Ammon's horn (tissue), 1 donor: Measurements from ENCODE around the gene ATP5ME.
"Not testable (repeated sequence)": the region's sequence is repeated elsewhere in the genome, so short reads cannot be mapped to it uniquely, and the experiment has no call there.

Experiments
- DNase-seq: peaks from one replicate; pipeline ENCODE4 v3.0.0-alpha.2; 2016; ENCODE audit warnings: low spot score

ATP5ME gene, protein sequence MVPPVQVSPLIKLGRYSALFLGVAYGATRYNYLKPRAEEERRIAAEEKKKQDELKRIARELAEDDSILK

DNA sequence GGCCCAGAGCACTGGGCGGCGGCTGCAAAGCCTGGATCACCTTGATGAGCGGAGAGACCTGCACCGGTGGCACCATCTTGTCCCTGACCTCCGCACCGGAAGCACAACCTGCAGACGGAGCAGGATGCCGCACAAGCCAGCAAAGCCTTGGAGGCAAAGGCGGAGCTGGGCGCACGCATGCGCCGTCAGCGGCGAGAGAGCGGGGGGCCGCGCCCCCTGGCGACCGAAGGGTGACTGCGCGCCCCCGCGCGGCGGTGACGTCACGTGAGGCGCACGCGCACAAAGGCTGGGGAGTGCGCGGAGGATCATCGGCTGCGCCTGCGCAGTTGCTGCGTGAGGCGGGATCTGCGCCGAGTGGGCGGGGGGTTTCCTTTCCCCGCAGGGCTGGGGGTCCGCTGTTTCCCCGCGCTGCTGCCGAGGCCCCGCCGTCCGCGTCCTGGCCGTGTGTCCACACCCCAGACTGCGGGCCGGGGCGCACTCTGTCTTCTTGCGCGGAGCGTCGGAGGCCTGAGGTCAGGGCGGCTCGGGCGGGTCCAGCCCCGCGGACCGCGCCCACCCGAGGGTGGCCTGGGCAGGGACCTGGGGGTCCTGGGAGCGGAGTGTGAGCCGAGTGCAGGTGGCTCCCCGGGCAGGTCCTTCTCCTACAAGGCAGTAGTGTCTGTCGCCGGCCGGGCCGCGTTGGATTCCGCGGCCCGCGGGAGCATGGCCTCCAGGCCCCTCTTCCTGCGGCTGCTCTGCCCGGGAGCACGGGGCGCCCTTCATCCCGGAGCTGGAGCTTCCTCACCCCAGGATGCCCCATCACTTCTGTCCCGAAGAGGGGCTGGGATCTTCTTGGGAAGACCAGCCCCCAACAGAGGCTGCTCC lies at the start of gene ATP5ME, which contains the start of gene MYL5:
Gene ATP5ME (minus strand): TSS at position 105 of the 864 bp plus-strand sequence. CDS start 29 bp downstream, at position 76.
Gene MYL5 (plus strand): TSS at position 371 of the 864 bp plus-strand sequence. CDS start 3,485 bp downstream, outside the sequence.
- DNase-seq: peak; percentile 97

DNA sequence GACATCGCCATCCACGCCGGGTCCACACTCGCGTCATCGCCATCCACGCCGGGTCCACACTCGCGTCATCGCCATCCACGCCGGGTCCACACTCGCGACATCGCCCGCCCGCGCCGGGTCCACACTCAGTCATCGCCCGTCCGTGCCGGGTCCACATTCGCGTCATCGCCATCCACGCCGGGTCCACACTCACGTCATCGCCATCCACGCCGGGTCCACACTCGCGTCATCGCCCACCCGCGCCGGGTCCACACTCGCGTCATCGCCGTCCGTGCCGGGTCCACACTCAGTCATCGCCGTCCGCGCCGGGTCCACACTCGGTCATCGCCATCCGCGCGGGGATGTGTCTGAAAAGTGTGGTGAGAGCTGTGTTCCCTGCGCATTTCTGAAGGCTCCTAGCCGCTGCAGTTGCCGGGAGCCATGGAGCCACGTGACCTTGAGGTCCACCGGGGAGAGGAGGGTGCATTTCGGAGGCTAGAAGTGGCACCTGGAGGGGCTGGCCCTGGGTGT lies 48.8 kb upstream of the ATP5ME start:
- DNase-seq: no peak

DNA sequence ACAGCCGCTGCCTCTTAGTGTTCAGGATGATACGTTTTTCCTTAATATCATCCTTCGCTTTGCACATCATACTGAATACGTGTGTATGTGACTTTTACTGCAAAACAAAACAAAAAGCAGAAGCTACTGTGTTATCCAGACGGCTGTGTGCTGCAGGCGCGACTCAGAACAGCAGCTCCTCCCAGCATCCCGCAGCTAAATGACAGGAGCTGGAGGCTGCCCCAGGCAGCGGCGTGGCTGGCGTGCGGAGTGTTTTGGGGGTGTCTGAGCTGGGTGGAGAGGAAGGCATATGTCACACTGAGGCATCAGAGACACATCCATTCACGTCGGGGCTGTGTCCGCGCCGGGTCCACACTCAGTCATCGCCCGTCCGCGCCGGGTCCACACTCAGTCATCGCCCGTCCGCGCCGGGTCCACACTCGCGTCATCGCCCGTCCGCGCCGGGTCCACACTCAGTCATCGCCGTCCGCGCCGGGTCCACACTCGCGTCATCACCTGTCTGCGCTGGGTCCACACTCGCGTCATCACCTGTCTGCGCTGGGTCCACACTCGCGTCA lies 48.2 kb upstream of the ATP5ME start:
- DNase-seq: no peak

DNA sequence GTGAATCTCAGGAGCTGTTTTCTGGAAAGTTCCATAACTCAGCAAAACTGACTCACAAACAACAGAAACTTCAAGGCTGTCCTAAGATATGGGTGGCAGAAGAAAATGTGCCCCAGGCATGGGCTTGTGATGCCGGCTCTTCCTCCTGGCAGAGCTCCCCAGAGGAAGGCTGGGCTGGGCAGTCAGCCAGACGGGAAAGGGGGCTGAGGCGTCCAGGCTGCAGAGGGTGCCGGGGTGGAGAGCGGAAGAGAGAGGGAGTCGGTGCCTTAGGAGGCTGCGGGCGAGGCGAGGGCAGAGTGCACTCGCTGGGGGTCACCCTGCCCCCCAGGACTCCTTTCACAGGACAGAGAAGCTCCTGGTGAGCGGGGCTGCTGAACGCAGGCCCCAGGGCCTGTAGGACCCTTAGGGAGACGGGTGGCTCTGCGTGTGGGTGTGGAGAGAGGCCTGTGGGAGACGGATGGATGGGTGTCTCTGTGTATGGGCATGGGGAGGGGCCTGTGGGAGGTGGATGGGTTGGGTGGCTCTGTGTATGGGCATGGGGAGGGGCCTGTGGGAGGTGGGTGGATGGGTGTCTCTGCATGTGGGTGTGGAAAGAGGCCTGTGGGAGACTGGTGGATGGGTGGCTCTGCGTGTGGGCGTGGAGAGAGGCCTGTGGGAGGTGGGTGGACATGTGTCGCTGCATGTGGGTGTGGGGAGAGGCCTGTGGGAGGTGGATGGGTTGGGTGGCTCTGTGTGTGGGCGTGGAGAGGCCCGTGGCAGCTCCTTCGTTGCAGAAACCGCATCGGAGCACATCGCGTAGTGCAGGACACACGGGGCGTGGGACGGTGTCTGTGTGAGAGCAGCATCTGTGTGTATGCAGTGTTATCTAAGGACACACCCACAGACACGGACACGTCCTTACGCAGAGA lies 47.4 kb upstream of the ATP5ME start:
- peak; percentile 56 for DNase-seq

DNA sequence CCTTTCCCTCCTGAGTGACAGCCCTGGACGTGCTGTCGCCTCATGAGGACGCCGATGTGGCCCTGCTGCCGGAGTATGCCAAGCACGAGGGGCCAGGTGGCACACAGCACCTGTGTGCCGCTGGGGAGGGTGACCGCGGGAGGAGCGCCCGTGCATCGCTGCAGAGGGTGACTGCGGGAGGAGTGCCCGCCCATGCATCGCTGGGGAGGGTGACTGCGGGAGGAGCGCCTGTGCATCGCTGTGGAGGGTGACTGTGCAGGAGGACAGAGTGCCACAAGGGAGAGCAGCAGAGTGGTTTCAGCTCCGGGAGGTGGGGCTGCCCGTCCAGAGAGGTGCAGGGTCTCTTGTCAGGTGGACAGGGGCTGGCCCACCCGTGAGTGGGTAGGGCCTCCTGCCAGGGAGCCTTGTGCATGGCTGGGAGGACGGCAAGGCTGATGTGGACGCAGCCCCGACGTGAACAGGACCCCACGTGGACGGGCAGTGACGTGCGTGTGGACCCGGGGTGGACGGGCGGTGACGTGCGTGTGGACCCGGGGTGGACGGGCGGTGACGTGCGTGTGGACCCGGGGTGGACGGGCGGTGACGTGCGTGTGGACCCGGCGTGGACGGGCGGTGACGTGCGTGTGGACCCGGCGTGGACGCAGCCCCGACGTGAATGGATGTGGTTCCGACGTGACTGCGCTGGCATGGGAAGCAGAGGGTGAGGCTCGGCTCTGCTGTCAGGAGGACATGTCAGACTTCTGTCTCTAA lies 46.2 kb upstream of the ATP5ME start:
- no peak for DNase-seq

DNA sequence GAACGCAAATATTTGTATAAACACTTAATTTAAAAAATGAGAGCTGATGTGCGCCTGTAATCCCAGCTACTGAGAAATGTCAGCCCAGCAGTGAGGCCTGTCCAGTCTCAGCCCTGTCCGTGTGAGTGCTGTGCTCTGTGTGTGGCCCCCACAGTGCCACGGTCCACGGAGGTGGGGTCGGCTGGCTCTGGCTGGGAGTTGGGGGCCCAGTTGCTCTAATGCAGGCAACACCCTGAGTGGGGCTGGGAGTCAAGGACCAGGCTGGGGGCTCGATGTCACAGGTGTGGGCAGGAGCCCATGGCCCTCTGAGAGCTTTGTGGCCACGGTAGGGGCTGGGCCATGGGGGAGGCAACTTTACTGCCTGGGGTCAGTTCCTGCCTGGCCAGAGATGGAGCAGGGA lies 44.4 kb upstream of the ATP5ME start:
- no peak for DNase-seq

DNA sequence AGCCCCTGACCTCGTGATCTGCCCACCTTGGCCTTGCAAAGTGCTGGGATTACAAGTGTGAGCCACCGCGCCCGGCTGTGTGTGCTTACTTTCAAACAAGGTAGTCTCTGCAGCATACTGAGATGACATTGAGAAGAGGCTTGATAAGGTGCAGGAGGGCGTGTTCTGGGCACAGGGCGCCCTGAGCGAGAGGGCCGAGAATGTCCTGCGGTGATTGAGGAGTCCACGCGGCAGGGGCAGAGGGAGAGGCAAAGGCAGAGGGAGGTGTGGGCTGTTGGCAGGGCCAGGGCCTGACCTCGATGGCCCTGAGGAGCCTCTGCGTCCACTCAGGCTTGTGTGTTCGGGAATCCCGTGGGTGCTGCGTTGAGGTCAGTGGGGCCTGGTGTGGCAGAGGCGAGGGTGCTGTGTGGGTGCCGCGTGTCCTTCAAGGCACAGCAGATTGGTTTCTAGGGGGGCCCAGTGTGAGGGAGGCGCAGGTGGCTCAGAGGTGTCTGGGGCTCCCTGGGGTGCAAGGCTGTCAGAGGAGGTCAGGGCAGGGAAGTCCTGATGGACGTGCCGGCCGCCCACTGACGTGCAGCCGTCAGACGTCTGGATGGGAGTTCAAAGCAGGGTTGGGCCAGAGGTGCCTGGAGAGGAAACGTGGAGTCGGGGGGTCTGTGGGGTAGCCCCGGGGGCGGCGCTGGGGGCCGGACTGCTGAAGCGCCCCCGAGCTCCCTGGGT lies 43.7 kb upstream of the ATP5ME start:
- no peak for DNase-seq

DNA sequence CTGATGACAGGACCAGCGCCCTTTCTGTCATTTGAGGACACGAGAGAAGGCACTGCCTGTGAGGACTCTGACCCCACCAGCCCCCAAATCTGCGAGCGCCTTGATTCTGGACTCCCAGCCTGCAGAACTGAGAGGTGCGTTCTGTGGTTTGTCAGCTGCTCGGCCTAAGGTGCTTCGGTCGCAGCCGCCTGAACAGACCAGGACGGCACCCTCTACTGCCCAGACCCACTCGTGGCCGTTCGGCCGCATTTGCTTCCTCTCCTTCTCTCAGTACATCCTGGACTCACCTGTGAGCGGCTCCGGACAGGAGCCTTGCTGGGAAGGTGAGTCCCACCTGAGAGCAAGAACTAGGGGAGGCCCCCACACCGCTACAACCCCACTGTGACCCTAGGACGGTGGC lies 40.0 kb upstream of the ATP5ME start:
- DNase-seq: no peak

DNA sequence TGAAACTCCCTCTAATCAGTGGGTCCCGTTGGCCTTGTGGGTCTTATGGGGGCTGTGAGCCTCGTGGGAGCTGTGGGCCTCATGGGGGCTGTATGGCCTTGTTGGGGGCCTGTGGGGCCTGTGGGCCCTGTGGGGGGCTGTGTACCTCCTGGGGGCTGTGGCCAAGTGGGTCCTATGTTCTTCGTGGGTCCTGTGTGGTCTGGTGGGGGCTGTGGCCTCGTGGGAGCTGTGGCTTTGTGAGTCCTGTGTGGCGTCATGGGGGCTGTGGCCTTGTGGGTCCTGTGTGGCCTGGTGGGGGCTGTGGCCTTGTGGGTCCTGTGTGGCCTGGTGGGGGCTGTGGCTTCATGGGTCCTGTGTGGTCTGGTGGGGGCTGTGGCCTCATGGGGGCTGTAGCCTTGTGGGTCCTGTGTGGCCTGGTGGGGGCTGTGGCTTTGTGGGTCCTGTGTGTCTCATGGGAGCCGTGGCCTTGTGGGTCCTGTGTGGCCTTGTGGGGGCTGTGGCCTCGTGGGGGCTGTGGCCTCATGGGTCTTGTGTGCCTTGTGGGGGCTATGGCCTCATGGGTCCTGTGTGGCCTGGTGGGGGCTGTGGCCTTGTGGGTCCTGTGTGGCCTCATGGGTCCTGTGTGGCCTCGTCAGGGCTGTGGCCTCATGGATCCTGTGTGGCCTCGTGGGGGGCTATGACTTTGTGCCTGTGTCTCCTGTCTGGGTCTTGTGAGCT lies 39.0 kb upstream of the ATP5ME start:
- DNase-seq: no peak

DNA sequence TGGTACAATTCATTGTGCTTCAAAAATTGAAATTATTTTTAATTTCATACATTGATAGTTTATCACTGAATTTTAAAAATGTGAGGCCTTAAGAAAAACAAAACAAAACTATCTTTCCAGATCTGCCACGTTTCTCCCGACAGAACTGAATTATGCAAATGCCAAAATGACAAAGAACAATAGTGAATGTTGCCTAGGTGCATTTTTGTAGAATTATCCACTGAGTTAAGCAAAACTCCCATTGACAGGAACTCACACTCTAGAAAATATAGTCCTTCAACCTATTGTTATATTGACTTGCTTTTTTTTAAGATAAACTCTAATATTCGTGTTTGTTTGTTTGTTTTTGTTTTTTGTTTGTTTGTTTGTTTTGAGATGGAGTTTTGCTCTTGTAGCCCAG lies 38.0 kb upstream of the ATP5ME start:
- no peak for DNase-seq

DNA sequence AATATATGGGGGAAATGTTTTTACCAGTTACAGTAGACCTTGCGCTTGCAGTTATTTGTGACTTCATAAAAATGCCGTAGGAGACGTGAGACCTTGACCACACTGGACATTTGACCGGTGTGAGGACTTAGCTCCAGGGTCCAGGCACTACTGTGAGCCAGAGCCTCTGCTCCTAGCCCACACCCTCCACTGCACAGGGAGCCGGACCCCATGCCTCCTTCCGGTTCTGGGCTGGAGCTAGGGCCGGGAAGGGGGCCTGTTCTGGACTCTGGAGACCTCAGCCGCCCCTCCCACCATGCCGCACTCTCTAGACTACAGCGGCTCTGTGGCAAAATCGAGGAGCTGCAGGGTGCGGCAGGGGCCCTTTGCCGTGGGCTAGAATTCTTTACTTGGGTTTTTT lies 36.8 kb upstream of the ATP5ME start:
- no peak for DNase-seq

DNA sequence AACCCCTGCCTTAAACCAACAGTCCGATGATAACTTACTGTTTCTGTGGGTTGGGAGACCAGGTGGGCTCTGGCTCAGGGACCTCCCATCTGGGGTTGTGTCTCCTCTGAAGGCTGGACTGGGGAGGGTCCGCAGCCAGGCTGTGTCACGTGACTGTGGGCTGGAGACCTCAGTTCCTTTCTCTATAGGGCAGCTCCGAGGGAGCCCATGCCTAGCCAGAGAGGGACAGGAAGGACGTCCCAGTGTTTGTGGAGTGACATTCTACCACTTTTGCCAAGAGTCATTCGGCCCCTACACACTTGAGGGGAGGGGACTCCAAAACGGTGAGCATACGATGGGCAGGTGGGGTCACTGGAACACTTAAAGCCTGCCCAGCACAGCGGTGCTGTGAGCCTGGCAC lies 36.0 kb upstream of the ATP5ME start:
- no peak for DNase-seq

DNA sequence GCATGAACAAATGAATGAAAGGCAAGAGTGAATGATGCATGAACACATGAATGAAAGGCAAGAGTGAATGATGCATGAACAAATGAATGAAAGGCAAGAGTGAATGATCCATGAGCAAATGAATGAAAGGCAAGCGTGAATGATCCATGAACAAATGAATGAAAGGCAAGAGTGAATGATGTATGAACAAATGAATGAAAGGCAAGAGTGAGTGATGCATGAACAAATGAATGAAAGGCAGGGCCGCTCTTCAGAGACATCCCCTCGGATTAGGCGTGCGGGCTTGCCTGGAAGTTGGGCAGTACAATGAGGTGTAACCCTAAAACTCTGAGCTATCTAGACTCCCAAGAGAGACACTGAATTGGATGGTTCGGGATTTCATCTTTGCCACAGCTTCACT lies 35.3 kb upstream of the ATP5ME start:
- DNase-seq: no peak

DNA sequence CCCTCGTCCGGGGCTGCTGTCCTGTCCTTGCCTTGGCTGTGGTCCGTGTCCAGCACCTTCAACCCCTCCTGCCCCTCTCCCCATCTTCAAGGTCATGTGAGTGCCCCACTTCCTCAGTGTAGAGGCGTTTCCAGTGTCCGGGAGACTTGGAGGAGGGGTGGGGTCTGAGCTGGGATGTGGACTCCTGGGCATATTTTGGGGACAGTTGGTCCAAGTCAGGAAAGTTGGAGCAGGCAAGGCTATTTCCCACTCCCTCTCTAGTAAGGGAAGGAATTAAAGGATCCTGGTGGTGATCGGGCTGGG lies 34.5 kb upstream of the ATP5ME start:
- DNase-seq: no peak

DNA sequence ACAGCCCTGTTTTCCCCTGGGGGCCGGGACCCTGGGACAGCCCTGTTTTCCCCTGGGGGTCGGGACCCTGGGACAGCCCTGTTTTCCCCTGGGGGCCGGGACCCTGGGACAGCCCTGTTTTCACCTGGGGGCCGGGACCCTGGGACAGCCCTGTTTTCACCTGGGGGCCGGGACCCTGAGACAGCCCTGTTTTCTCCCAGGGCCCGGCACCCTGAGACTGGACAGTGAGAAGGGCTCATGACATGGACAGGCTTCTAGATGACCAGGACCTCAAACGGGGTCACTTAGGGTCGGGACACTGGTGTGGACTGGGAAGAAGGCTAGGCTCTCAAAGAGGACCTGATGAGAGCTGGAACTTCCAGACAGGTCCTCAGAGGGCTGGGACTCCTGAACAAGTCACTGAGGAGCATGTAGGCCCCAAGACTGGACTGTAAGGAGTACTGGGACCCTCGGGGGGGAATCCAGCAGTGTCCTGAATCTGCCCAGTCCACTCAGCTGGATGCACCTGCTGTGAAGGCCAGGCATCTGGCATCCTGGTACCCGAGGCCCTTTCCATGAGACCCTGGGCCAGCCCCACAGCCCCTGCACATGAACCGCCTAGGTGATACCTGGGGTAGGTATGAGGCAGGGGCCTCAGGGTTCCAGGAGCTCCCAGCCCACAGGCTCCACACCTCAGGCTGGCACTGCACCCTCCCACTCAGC lies 34.0 kb upstream of the ATP5ME start:
- DNase-seq: no peak

DNA sequence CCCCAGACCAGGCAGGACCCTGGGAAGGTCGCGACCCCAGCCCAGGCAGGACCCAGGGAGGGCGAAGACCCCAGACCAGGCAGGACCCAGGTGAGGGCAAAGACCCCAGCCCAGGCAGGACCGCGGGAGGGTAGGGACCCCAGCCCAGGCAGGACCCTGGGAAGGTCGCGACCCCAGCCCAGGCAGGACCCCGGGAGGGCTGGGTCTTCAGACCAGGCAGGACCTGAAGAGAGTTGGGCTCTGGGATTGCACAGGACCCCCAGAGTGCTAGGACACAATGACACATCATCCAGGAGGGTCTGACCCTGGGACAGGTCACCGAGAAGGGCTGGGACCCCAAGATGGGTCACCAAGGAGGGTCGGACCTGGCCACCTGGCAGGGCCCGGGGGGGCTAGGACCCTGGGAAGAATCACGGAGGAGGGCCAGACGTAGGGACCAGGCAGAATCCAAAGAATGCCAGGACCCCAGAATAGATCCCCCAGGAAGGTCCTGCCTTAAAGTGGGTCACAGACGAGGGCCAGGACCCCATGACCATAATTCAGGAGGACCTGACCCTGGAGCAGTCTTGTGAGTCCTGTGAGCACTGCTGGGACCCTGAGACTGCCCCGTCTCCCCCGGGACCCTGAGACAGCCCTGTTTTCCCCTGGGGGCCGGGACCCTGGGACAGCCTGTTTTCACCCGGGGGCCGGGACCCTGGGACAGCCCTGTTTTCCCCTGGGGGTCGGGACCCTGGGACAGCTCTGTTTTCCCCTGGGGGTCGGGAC lies 32.9 kb upstream of the ATP5ME start:
- no peak for DNase-seq

DNA sequence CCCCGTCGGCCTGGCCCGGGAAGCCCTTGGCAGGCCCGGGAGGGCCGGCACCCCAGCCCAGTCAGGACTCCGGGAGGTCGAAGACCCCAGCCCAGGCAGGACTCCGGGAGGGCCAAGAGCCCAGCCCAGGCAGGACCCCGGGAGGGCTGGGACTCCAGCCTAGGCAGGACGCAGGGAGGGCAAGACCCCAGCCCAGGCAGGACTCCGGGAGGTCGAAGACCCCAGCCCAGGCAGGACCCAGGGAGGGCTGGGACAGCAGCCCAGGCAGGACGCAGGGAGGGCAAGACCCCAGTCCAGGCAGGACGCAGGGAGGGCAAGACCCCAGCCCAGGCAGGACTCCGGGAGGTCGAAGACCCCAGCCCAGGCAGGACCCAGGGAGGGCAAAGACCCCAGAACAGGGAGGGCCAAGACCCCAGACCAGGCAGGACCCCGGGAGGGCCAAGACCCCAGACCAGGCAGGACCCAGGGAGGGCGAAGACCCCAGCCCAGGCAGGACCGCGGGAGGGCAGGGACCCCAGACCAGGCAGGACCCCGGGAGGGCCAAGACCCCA lies 32.1 kb upstream of the ATP5ME start:
- not testable (repeated sequence) for DNase-seq

DNA sequence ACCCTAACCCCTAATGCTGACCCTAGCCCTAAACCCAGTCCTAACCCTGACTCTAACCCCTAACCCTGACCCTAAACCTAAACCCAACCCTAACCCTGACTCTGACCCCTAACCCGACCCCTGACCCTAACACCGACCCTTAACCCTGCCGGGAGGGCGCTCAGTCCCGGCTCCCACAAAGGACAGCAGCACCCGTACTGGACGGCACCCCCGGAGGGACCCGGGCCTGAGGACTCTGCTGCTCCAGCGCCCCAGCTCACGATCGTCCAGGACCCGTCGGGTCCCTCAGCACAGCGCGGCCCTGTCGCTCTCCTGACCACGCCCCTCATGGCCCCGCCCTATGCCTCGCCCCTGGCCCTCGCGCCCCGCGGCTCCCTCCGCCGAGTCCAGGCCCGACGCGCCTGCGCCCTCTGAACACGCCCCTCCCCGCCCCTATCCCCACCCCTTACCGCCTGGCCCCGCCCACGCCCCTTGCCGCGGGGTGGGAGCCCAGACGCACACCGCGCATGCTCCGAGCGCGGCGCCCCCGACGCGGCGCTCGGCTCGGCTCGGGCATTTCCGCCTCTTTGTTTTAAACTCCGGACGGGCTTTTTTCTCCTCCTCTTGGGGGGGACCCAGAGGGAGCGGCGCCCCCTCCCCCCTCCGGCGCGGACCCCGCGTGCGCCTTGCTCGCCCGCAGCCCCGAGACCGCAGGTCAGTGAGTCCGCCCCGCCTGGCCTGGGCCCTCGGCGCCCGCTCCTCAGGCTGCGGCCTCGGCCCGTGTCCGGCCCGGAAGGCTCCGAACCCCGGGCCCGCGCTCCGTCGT lies 31.4 kb upstream of the ATP5ME start, which contains the start of gene PCGF3:
Gene PCGF3 (plus strand): TSS at position 555 of the 805 bp plus-strand sequence. CDS start 27,849 bp downstream, outside the sequence.
- peak; percentile 98 for DNase-seq
